ENCODE results near the gene DDB1. TPM values are rescaled to one million over a fixed set of nuclear protein-coding genes. Genes with fewer than 3 reads are reported as not detected.

The DDB1 gene
- total RNA-seq, 2 donors from 2014 or later: 122 to 144 TPM

GRCh38 chr11:61309739-61310138 is 23.2 kb downstream of the DDB1 start:
- no peak overlapping the region for H3K4me3 ChIP-seq
- H3K4me1 ChIP-seq (ENCODE audit: control insufficient read depth in 1 of 2, low read depth in 2 of 2): no peaks in the 10 kb centered on the region
- no peak for DNase-seq (ENCODE audit: low spot score)
- ATAC-seq (ENCODE audit: insufficient number of reproducible peaks, low FRiP score, low read depth): no peak
- no peak overlapping the region for H3K27ac ChIP-seq
- peaks cover 96% of the 10 kb centered on the region for H3K36me3 ChIP-seq
- TF ChIP-seq CTCF (IDR thresholded peaks at IDR 0.05): no peak
- H3K9me3 ChIP-seq: no peaks in the 10 kb centered on the region
- H3K27me3 ChIP-seq (replicated peaks; ENCODE audit: insufficient read depth): no peaks in the 10 kb centered on the region

- H3K9me3 ChIP-seq: no peaks in the 10 kb centered on the region
- no peaks in the 10 kb centered on the region for H3K4me1 ChIP-seq (ENCODE audit: control insufficient read depth in 1 of 2, low read depth in 2 of 2)
- ATAC-seq (ENCODE audit: insufficient number of reproducible peaks, low FRiP score, low read depth): no peak
- H3K4me3 ChIP-seq: no peak overlapping the region
- no peak overlapping the region for H3K27ac ChIP-seq
- no peak for TF ChIP-seq CTCF (IDR thresholded peaks at IDR 0.05)
- H3K36me3 ChIP-seq: peaks cover 96% of the 10 kb centered on the region
- no peaks in the 10 kb centered on the region for H3K27me3 ChIP-seq (replicated peaks; ENCODE audit: insufficient read depth)
- DNase-seq (ENCODE audit: low spot score): no peak
Measured at GRCh38 chr11:61309141-61309540, 23.8 kb downstream of the DDB1 start.

GRCh38 chr11:61307354-61307753 is 25.6 kb downstream of the DDB1 start:
- DNase-seq (ENCODE audit: low spot score) (no peak), ATAC-seq (ENCODE audit: insufficient number of reproducible peaks, low FRiP score, low read depth) (no peak)
- Histone ChIP-seq H3K4me3 (no peak overlapping the region), H3K9me3 (no peaks in the 10 kb centered on the region), H3K36me3 (peaks cover 95% of the 10 kb centered on the region), H3K27me3 (replicated peaks; ENCODE audit: insufficient read depth) (no peaks in the 10 kb centered on the region), H3K4me1 (ENCODE audit: control insufficient read depth in 1 of 2, low read depth in 2 of 2) (no peaks in the 10 kb centered on the region), H3K27ac (no peak overlapping the region)
- no peak for TF ChIP-seq CTCF (IDR thresholded peaks at IDR 0.05)

GRCh38 chr11:61306221-61306620 is 26.7 kb downstream of the DDB1 start:
- H3K4me3 ChIP-seq: no peak overlapping the region
- H3K27ac ChIP-seq: no peak overlapping the region
- peaks cover 95% of the 10 kb centered on the region for H3K36me3 ChIP-seq
- no peaks in the 10 kb centered on the region for H3K4me1 ChIP-seq (ENCODE audit: control insufficient read depth in 1 of 2, low read depth in 2 of 2)
- ATAC-seq (ENCODE audit: insufficient number of reproducible peaks, low FRiP score, low read depth): no peak
- no peak for DNase-seq (ENCODE audit: low spot score)
- no peaks in the 10 kb centered on the region for H3K9me3 ChIP-seq
- no peak for TF ChIP-seq CTCF (IDR thresholded peaks at IDR 0.05)
- H3K27me3 ChIP-seq (replicated peaks; ENCODE audit: insufficient read depth): no peaks in the 10 kb centered on the region

- no peak for TF ChIP-seq CTCF (IDR thresholded peaks at IDR 0.05)
- Histone ChIP-seq H3K4me1 (ENCODE audit: control insufficient read depth in 1 of 2, low read depth in 2 of 2) (no peaks in the 10 kb centered on the region), H3K36me3 (peaks cover 95% of the 10 kb centered on the region), H3K9me3 (no peaks in the 10 kb centered on the region), H3K27me3 (replicated peaks; ENCODE audit: insufficient read depth) (no peaks in the 10 kb centered on the region), H3K4me3 (no peak overlapping the region), H3K27ac (no peak overlapping the region)
- no peak for DNase-seq (ENCODE audit: low spot score)
- ATAC-seq (ENCODE audit: insufficient number of reproducible peaks, low FRiP score, low read depth): no peak
Measured at GRCh38 chr11:61305417-61305816, 27.5 kb downstream of the DDB1 start.

Data from thoracic aorta (tissue), 2 donors.